HG03354 (cell line): ENCODE data around the gene PHF21A.
"Not testable (repeated sequence)": the region's sequence is repeated elsewhere in the genome, so short reads cannot be mapped to it uniquely, and the experiment has no call there.

Experiments
- ATAC-seq: cut with Tn5 transposase; IDR thresholded peaks from one replicate; pipeline ENCODE4 v1.9.1; 2021; ENCODE audit warnings: mild to moderate bottlenecking; ENCODE audit not compliant: unreplicated experiment, poor library complexity, severe bottlenecking

The PHF21A gene

GRCh38 chr11:45995342-45995734, 125.9 kb downstream of the PHF21A start:
- ATAC-seq = no peak

- no peak for ATAC-seq
These were observed 126.6 kb downstream of the PHF21A start for GRCh38 chr11:45994371-45995341.

GRCh38 chr11:45993531-45994001, 127.7 kb downstream of the PHF21A start:
- no peak for ATAC-seq

GRCh38 chr11:45988921-45989320, 132.3 kb downstream of the PHF21A start:
- ATAC-seq = no peak

GRCh38 chr11:45985212-45985611, 136.0 kb downstream of the PHF21A start:
- no peak for ATAC-seq

GRCh38 chr11:45984192-45984591, 137.1 kb downstream of the PHF21A start:
- ATAC-seq = no peak

GRCh38 chr11:45983471-45983845, 137.8 kb downstream of the PHF21A start:
- ATAC-seq = no peak

- ATAC-seq = no peak
These were observed 138.4 kb downstream of the PHF21A start for GRCh38 chr11:45982656-45983470.

GRCh38 chr11:45981826-45982225, 139.4 kb downstream of the PHF21A start:
- ATAC-seq = not testable (repeated sequence)

- ATAC-seq = no peak
These were observed 146.4 kb downstream of the PHF21A start for GRCh38 chr11:45974806-45975205.

GRCh38 chr11:45973601-45974000, 147.7 kb downstream of the PHF21A start:
- ATAC-seq = no peak

GRCh38 chr11:45968901-45969300, 152.4 kb downstream of the PHF21A start:
- no peak for ATAC-seq

- no peak for ATAC-seq
These were observed 153.7 kb downstream of the PHF21A start for GRCh38 chr11:45967506-45967905.

GRCh38 chr11:45964911-45965389, 156.3 kb downstream of the PHF21A start:
- ATAC-seq = peak; percentile 84

- ATAC-seq = no peak
These were observed 159.5 kb downstream of the PHF21A start for GRCh38 chr11:45961751-45962240.

- ATAC-seq = no peak
These were observed 160.7 kb downstream of the PHF21A start for GRCh38 chr11:45960387-45961095.

GRCh38 chr11:45959851-45960250, 161.4 kb downstream of the PHF21A start:
- ATAC-seq = no peak

GRCh38 chr11:45949992-45950407, 171.3 kb downstream of the PHF21A start:
- ATAC-seq = no peak

GRCh38 chr11:45948356-45948755, 172.9 kb downstream of the PHF21A start:
- no peak for ATAC-seq

GRCh38 chr11:45947885-45948284, 173.4 kb downstream of the PHF21A start:
- ATAC-seq = no peak
